AG04449 (cell line): Measurements from ENCODE around the gene CCDC191.

Experiments used
- CTCF ChIA-PET: fragments of 350-600 bp; formaldehyde crosslinking; extraction: SDS; loops from one replicate; lab custom pipeline; 2021; ENCODE audit warnings: antibody characterized with exemption; lab: Yijun Ruan, JAX
- POLR2A ChIA-PET: fragments of 400-600, 350-600 bp; formaldehyde crosslinking; extraction: SDS; loops from one replicate; lab custom pipeline; 2020; ENCODE audit warnings: antibody characterized with exemption, inconsistent platforms; lab: Yijun Ruan, JAX
- DNase-seq: peaks from one replicate; pipeline ENCODE4 v3.0.0-alpha.2; 2010; ENCODE audit warnings: low read depth, low spot score
- H3K4me3 ChIP-seq: 2 replicates; pipeline ENCODE4 v1.5.1; 2011; ENCODE audit warnings: low read depth, mild to moderate bottlenecking, control low read depth, low read length
- CTCF ChIP-seq: IDR thresholded peaks from one replicate; pipeline ENCODE4 v1.5.1; 2011; ENCODE audit warnings: mild to moderate bottlenecking, moderate library complexity, low read length, control low read depth, inconsistent platforms; ENCODE audit not compliant: insufficient read depth; ENCODE audit errors: missing control alignments

The CCDC191 gene

GRCh38 chr3:114043205-114043604, 13.1 kb downstream of the CCDC191 start:
- TF ChIP-seq CTCF, result no peak
- CTCF ChIA-PET, result no interaction called here
- DNase-seq, result no peak
- POLR2A ChIA-PET, result no interaction called here
- no peak overlapping the region for H3K4me3 ChIP-seq

GRCh38 chr3:114035896-114036295, 20.4 kb downstream of the CCDC191 start:
- no peak for TF ChIP-seq CTCF
- POLR2A ChIA-PET, result no interaction called here

GRCh38 chr3:114034787-114035545, 21.4 kb downstream of the CCDC191 start:
- H3K4me3 ChIP-seq, result no peak overlapping the region
- POLR2A ChIA-PET, result no interaction called here
- CTCF ChIA-PET, result interaction anchor here (1.4 kb wide), 1 partner anchor 299 kb away, joined by 3 read pairs; no protein-coding TSS in a partner anchor
- no peak for DNase-seq
- TF ChIP-seq CTCF, result no peak

More at GRCh38 chr3:114035896-114036295, 20.4 kb downstream of the CCDC191 start:
- CTCF ChIA-PET, result interaction anchor here (1.2 to 1.4 kb wide), 2 partner anchors 191 to 300 kb away, joined by 3 to 4 read pairs; no protein-coding TSS in a partner anchor
- H3K4me3 ChIP-seq, result no peak overlapping the region
- no peak for DNase-seq

- CTCF ChIA-PET, result no interaction called here
- POLR2A ChIA-PET, result no interaction called here
- DNase-seq, result no peak
- no peak overlapping the region for H3K4me3 ChIP-seq
- no peak for TF ChIP-seq CTCF
Observed at GRCh38 chr3:114034211-114034610, 22.1 kb downstream of the CCDC191 start.

GRCh38 chr3:114033721-114034120, 22.6 kb downstream of the CCDC191 start:
- no peak for TF ChIP-seq CTCF
- POLR2A ChIA-PET, result no interaction called here
- no peak overlapping the region for H3K4me3 ChIP-seq
- no peak for DNase-seq
- CTCF ChIA-PET, result no interaction called here

- no peak for TF ChIP-seq CTCF
- POLR2A ChIA-PET, result no interaction called here
- CTCF ChIA-PET, result no interaction called here
- no peak for DNase-seq
- H3K4me3 ChIP-seq, result no peak overlapping the region
Observed at GRCh38 chr3:114026331-114026730, 30.0 kb downstream of the CCDC191 start.
